WTC11 (cell line): ENCODE results near the gene PPM1A.

Experiments
- ATF2 ChIP-seq: sonication (generic); formaldehyde crosslinking; IDR thresholded peaks from 2 replicates; pipeline ENCODE4 v1.8.1; 2022; ENCODE audit warnings: low read depth, missing genetic modification reagents, borderline replicate concordance
- CTCF ChIP-seq: fragments of 200-600 bp; IDR thresholded peaks from 2 replicates; pipeline ENCODE4 v1.8.0; 2022; ENCODE audit warnings: antibody characterized with exemption
- ELF4 ChIP-seq: sonication (generic); formaldehyde crosslinking; IDR thresholded peaks from 2 replicates; pipeline ENCODE4 v1.8.1; 2022; ENCODE audit warnings: low read depth, mild to moderate bottlenecking, moderate library complexity, missing genetic modification reagents
- GRHL2 ChIP-seq: fragments of 250-450 bp; sonication (Bioruptor Pico); IDR thresholded peaks from 2 replicates; pipeline ENCODE4 v1.8.0; 2022; ENCODE audit warnings: mild to moderate bottlenecking, moderate library complexity; ENCODE audit not compliant: insufficient replicate concordance, severe bottlenecking
- IRF2 ChIP-seq: sonication (generic); formaldehyde crosslinking; IDR thresholded peaks from 2 replicates; pipeline ENCODE4 v1.8.0; 2022; ENCODE audit warnings: low read depth, missing genetic modification reagents, borderline replicate concordance
- JUN ChIP-seq: sonication (generic); formaldehyde crosslinking; IDR thresholded peaks from 2 replicates; pipeline ENCODE4 v1.8.0; 2023; ENCODE audit warnings: mild to moderate bottlenecking, missing genetic modification reagents
- MAX ChIP-seq: sonication (generic); formaldehyde crosslinking; IDR thresholded peaks from 2 replicates; pipeline ENCODE4 v1.8.0; 2022; ENCODE audit warnings: mild to moderate bottlenecking, missing genetic modification reagents
- PREB ChIP-seq: sonication (generic); formaldehyde crosslinking; IDR thresholded peaks from 2 replicates; pipeline ENCODE4 v1.8.1; 2022; ENCODE audit warnings: mild to moderate bottlenecking, missing genetic modification reagents, moderate library complexity, borderline replicate concordance
- SP1 ChIP-seq: sonication (generic); formaldehyde crosslinking; conservative IDR thresholded peaks from 2 replicates; pipeline ENCODE4 v1.8.1; 2022; ENCODE audit warnings: missing genetic modification reagents
- ZNF416 ChIP-seq: fragments of 250-450 bp; sonication (Bioruptor Pico); IDR thresholded peaks from 2 replicates; pipeline ENCODE4 v1.9.0; 2021; ENCODE audit warnings: mild to moderate bottlenecking, inconsistent platforms

- TF ChIP-seq ATF2 (CRISPR knock-in tag), result no peak
- no peak for TF ChIP-seq CTCF
- no peak for TF ChIP-seq SP1 (CRISPR knock-in tag)
- no peak for TF ChIP-seq MAX (CRISPR knock-in tag)
- no peak for TF ChIP-seq IRF2 (CRISPR knock-in tag)
- TF ChIP-seq PREB (CRISPR knock-in tag), result no peak
- no peak for TF ChIP-seq ZNF416
- TF ChIP-seq ELF4 (CRISPR knock-in tag), result no peak
- no peak for TF ChIP-seq GRHL2 (CRISPR knock-in tag)
- no peak for TF ChIP-seq JUN (CRISPR knock-in tag)
Measured at GRCh38 chr14:60332869-60333268, 83.8 kb downstream of the PPM1A start.
